Stimulated activated memory B cell treated with anti-CD40 and anti-IgM and Interleukin-4, amounts not matched to agents 10 μg/mL and 1 μg/mL and 100 μg/mL, for 72 hours (primary cell): Measurements from ENCODE around the gene STIM1.

ENCODE experiments used
- ATAC-seq: fragments of 150-1000 bp; cut with Tn5 transposase; 2 replicates; pipeline ENCODE4 v1.10.0; 2021
- H3K27ac Mint-ChIP-seq: one replicate; pipeline ENCODE4 v1.8.0; 2022; ENCODE audit warnings: mild to moderate bottlenecking, mixed read lengths
- H3K27me3 Mint-ChIP-seq: one replicate; pipeline ENCODE4 v1.8.0; 2022; ENCODE audit warnings: mixed read lengths
- H3K36me3 Mint-ChIP-seq: one replicate; pipeline ENCODE4 v1.8.0; 2022; ENCODE audit warnings: mixed read lengths
- H3K4me1 Mint-ChIP-seq: one replicate; pipeline ENCODE4 v1.8.0; 2022; ENCODE audit warnings: mixed read lengths
- H3K4me3 Mint-ChIP-seq: one replicate; pipeline ENCODE4 v1.8.0; 2022; ENCODE audit warnings: mild to moderate bottlenecking, moderate library complexity, mixed read lengths
- H3K9me3 Mint-ChIP-seq: one replicate; pipeline ENCODE4 v1.8.0; 2022; ENCODE audit warnings: mixed read lengths

The STIM1 gene

GRCh38 chr11:3970108-3970507, 114.6 kb downstream of the STIM1 start:
- Mint-ChIP-seq H3K27me3 (no peaks in the 10 kb centered on the region), H3K9me3 (no peaks in the 10 kb centered on the region), H3K27ac (no peak overlapping the region), H3K4me1 (peaks cover 7% of the 10 kb centered on the region), H3K4me3 (no peak overlapping the region), H3K36me3 (peaks cover 36% of the 10 kb centered on the region)
- no peak for ATAC-seq

- Mint-ChIP-seq H3K9me3 (no peaks in the 10 kb centered on the region), H3K4me1 (peaks cover 18% of the 10 kb centered on the region), H3K4me3 (no peak overlapping the region), H3K27me3 (no peaks in the 10 kb centered on the region), H3K27ac (no peak overlapping the region), H3K36me3 (peaks cover 46% of the 10 kb centered on the region)
- no peak for ATAC-seq
These were observed 116.4 kb downstream of the STIM1 start for GRCh38 chr11:3971756-3972404.

GRCh38 chr11:3972431-3972830, 117.0 kb downstream of the STIM1 start:
- no peaks in the 10 kb centered on the region for H3K27me3 Mint-ChIP-seq
- peaks cover 18% of the 10 kb centered on the region for H3K4me1 Mint-ChIP-seq
- H3K9me3 Mint-ChIP-seq: no peaks in the 10 kb centered on the region
- no peak overlapping the region for H3K27ac Mint-ChIP-seq
- ATAC-seq: no peak
- peaks cover 41% of the 10 kb centered on the region for H3K36me3 Mint-ChIP-seq
- no peak overlapping the region for H3K4me3 Mint-ChIP-seq

- no peak for ATAC-seq
- Mint-ChIP-seq H3K4me1 (peaks cover 45% of the 10 kb centered on the region), H3K4me3 (no peak overlapping the region), H3K27ac (no peak overlapping the region), H3K9me3 (no peaks in the 10 kb centered on the region), H3K36me3 (peaks cover 34% of the 10 kb centered on the region), H3K27me3 (no peaks in the 10 kb centered on the region)
These were observed 121.6 kb downstream of the STIM1 start for GRCh38 chr11:3977078-3977477.

- Mint-ChIP-seq H3K27ac (no peak overlapping the region), H3K9me3 (no peaks in the 10 kb centered on the region), H3K4me3 (no peak overlapping the region), H3K36me3 (peaks cover 17% of the 10 kb centered on the region), H3K27me3 (no peaks in the 10 kb centered on the region), H3K4me1 (peaks cover 57% of the 10 kb centered on the region)
- no peak for ATAC-seq
These were observed 125.7 kb downstream of the STIM1 start for GRCh38 chr11:3981084-3981633.

GRCh38 chr11:3982431-3982830, 127.0 kb downstream of the STIM1 start:
- Mint-ChIP-seq H3K36me3 (peaks cover 21% of the 10 kb centered on the region), H3K9me3 (no peaks in the 10 kb centered on the region), H3K4me1 (peaks cover 57% of the 10 kb centered on the region), H3K27me3 (no peaks in the 10 kb centered on the region), H3K27ac (no peak overlapping the region), H3K4me3 (no peak overlapping the region)
- no peak for ATAC-seq

- H3K9me3 Mint-ChIP-seq: no peaks in the 10 kb centered on the region
- no peak overlapping the region for H3K4me3 Mint-ChIP-seq
- peaks cover 62% of the 10 kb centered on the region for H3K4me1 Mint-ChIP-seq
- no peak for ATAC-seq
- H3K27me3 Mint-ChIP-seq: no peaks in the 10 kb centered on the region
- peaks cover 21% of the 10 kb centered on the region for H3K36me3 Mint-ChIP-seq
- peak overlapping the region; percentile 26 for H3K27ac Mint-ChIP-seq
These were observed 127.6 kb downstream of the STIM1 start for GRCh38 chr11:3983101-3983500.

- Mint-ChIP-seq H3K36me3 (peaks cover 22% of the 10 kb centered on the region), H3K9me3 (peaks cover 2% of the 10 kb centered on the region), H3K27ac (no peak overlapping the region), H3K4me3 (no peak overlapping the region), H3K4me1 (peaks cover 49% of the 10 kb centered on the region), H3K27me3 (no peaks in the 10 kb centered on the region)
- ATAC-seq: peak; percentile 53
These were observed 129.4 kb downstream of the STIM1 start for GRCh38 chr11:3984896-3985295.

- Mint-ChIP-seq H3K36me3 (peaks cover 18% of the 10 kb centered on the region), H3K4me3 (no peak overlapping the region), H3K9me3 (peaks cover 3% of the 10 kb centered on the region), H3K4me1 (peaks cover 42% of the 10 kb centered on the region), H3K27ac (no peak overlapping the region), H3K27me3 (no peaks in the 10 kb centered on the region)
- no peak for ATAC-seq
These were observed 130.2 kb downstream of the STIM1 start for GRCh38 chr11:3985631-3986030.

- ATAC-seq: no peak
- H3K36me3 Mint-ChIP-seq: peaks cover 18% of the 10 kb centered on the region
- no peaks in the 10 kb centered on the region for H3K27me3 Mint-ChIP-seq
- H3K27ac Mint-ChIP-seq: no peak overlapping the region
- H3K4me3 Mint-ChIP-seq: no peak overlapping the region
- peaks cover 36% of the 10 kb centered on the region for H3K4me1 Mint-ChIP-seq
- H3K9me3 Mint-ChIP-seq: peaks cover 3% of the 10 kb centered on the region
These were observed 130.8 kb downstream of the STIM1 start for GRCh38 chr11:3986301-3986700.

GRCh38 chr11:3989276-3989920, 133.9 kb downstream of the STIM1 start:
- no peak for ATAC-seq
- H3K27me3 Mint-ChIP-seq: no peaks in the 10 kb centered on the region
- peaks cover 34% of the 10 kb centered on the region for H3K36me3 Mint-ChIP-seq
- no peak overlapping the region for H3K4me3 Mint-ChIP-seq
- peaks cover 6% of the 10 kb centered on the region for H3K9me3 Mint-ChIP-seq
- H3K27ac Mint-ChIP-seq: no peak overlapping the region
- H3K4me1 Mint-ChIP-seq: peaks cover 20% of the 10 kb centered on the region

- H3K27me3 Mint-ChIP-seq: no peaks in the 10 kb centered on the region
- H3K4me1 Mint-ChIP-seq: peaks cover 22% of the 10 kb centered on the region
- H3K4me3 Mint-ChIP-seq: no peak overlapping the region
These were observed 134.4 kb downstream of the STIM1 start for GRCh38 chr11:3989921-3990290.

GRCh38 chr11:3990406-3990805, 134.9 kb downstream of the STIM1 start:
- peaks cover 44% of the 10 kb centered on the region for H3K36me3 Mint-ChIP-seq
- H3K4me3 Mint-ChIP-seq: no peak overlapping the region
- ATAC-seq: no peak
- H3K9me3 Mint-ChIP-seq: peaks cover 12% of the 10 kb centered on the region
- peaks cover 22% of the 10 kb centered on the region for H3K4me1 Mint-ChIP-seq
- no peak overlapping the region for H3K27ac Mint-ChIP-seq
- H3K27me3 Mint-ChIP-seq: no peaks in the 10 kb centered on the region

More at GRCh38 chr11:3989921-3990290, 134.4 kb downstream of the STIM1 start:
- ATAC-seq: no peak
- Mint-ChIP-seq H3K36me3 (peaks cover 39% of the 10 kb centered on the region), H3K27ac (no peak overlapping the region), H3K9me3 (peaks cover 10% of the 10 kb centered on the region)

- no peaks in the 10 kb centered on the region for H3K27me3 Mint-ChIP-seq
- no peak overlapping the region for H3K4me3 Mint-ChIP-seq
- peaks cover 37% of the 10 kb centered on the region for H3K4me1 Mint-ChIP-seq
These were observed 137.5 kb downstream of the STIM1 start for GRCh38 chr11:3992964-3993363.

GRCh38 chr11:3994030-3994640, 138.7 kb downstream of the STIM1 start:
- Mint-ChIP-seq H3K4me1 (peaks cover 35% of the 10 kb centered on the region), H3K4me3 (no peak overlapping the region), H3K36me3 (peaks cover 48% of the 10 kb centered on the region), H3K27me3 (no peaks in the 10 kb centered on the region), H3K9me3 (peaks cover 12% of the 10 kb centered on the region), H3K27ac (no peak overlapping the region)
- no peak for ATAC-seq

More at GRCh38 chr11:3992964-3993363, 137.5 kb downstream of the STIM1 start:
- Mint-ChIP-seq H3K36me3 (peaks cover 44% of the 10 kb centered on the region), H3K9me3 (peaks cover 12% of the 10 kb centered on the region), H3K27ac (no peak overlapping the region)
- ATAC-seq: no peak
